Activated naive CD4-positive, alpha-beta T cell treated with anti-CD3 and anti-CD28 coated beads, Interleukin-2, amount 50 U/mL, for 72 hours (primary cell): ENCODE data around the gene TOX3. TPM values are rescaled to one million over a fixed set of nuclear protein-coding genes. Genes with fewer than 3 reads are reported as not detected.

ENCODE experiments used
- ATAC-seq, 2 donors: fragments of 150-1000 bp; cut with Tn5 transposase; 2 replicates each; pipeline ENCODE4 v1.10.0; 2021; ENCODE audit warnings: mild to moderate bottlenecking in 2 of 2, moderate library complexity in 2 of 2
- DNase-seq, 2 donors: peaks; one replicate each; pipeline ENCODE4 v3.0.0; 2021 to 2022; ENCODE audit warnings: low spot score in 2 of 2
- H3K27ac Mint-ChIP-seq, 2 donors: one replicate each; pipeline ENCODE4 v1.8.0; 2022; ENCODE audit warnings: mild to moderate bottlenecking in 2 of 2, mixed read lengths in 2 of 2
- H3K36me3 Mint-ChIP-seq, 2 donors: one replicate each; pipeline ENCODE4 v1.8.0; 2022; ENCODE audit warnings: mixed read lengths in 2 of 2
- H3K9me3 Mint-ChIP-seq, 2 donors: one replicate each; pipeline ENCODE4 v1.8.0; 2022; ENCODE audit warnings: mixed read lengths in 2 of 2
- total RNA-seq, 2 donors: library from RNA; stranded (reverse); gene quantifications; one replicate each; pipeline ENCODE4 v1.2.3, GENCODE V29; 2022

TOX3 gene
- total RNA-seq, 2 donors from 2014 or later: not detected

- Mint-ChIP-seq H3K9me3 (peaks cover 0 to 3% of the 10 kb centered on the region in 2 donors), H3K27ac (no peak overlapping the region), H3K36me3 (no peaks in the 10 kb centered on the region)
- ATAC-seq: no peak
- DNase-seq: no peak
Observed at GRCh38 chr16:52456368-52456767, 90.6 kb downstream of the TOX3 start.

GRCh38 chr16:52455549-52456277 is 91.2 kb downstream of the TOX3 start:
- H3K9me3 Mint-ChIP-seq: peaks cover under 1 to 1% of the 10 kb centered on the region in 2 donors
- H3K27ac Mint-ChIP-seq: no peak overlapping the region
- DNase-seq (no peak), ATAC-seq (no peak)
- H3K36me3 Mint-ChIP-seq: no peaks in the 10 kb centered on the region

- Mint-ChIP-seq H3K36me3 (peaks cover 0 to 9% of the 10 kb centered on the region in 2 donors), H3K9me3 (peaks cover 8 to 10% of the 10 kb centered on the region in 2 donors), H3K27ac (no peak overlapping the region)
- DNase-seq: no peak
- ATAC-seq: no peak
Observed at GRCh38 chr16:52453644-52454043, 93.3 kb downstream of the TOX3 start.

GRCh38 chr16:52451971-52452421 is 94.9 kb downstream of the TOX3 start:
- peaks cover 10 to 12% of the 10 kb centered on the region in 2 donors for H3K9me3 Mint-ChIP-seq
- no peak overlapping the region for H3K27ac Mint-ChIP-seq
- no peak for ATAC-seq
- no peak for DNase-seq
- peaks cover 0 to 9% of the 10 kb centered on the region in 2 donors for H3K36me3 Mint-ChIP-seq

GRCh38 chr16:52450916-52451315 is 96.0 kb downstream of the TOX3 start:
- DNase-seq (no peak), ATAC-seq (no peak)
- peaks cover 10 to 12% of the 10 kb centered on the region in 2 donors for H3K9me3 Mint-ChIP-seq
- peaks cover 0 to 9% of the 10 kb centered on the region in 2 donors for H3K36me3 Mint-ChIP-seq
- no peak overlapping the region for H3K27ac Mint-ChIP-seq

GRCh38 chr16:52450241-52450640 is 96.7 kb downstream of the TOX3 start:
- ATAC-seq: no peak
- Mint-ChIP-seq H3K36me3 (peaks cover 0 to 9% of the 10 kb centered on the region in 2 donors), H3K27ac (no peak overlapping the region), H3K9me3 (peaks cover 10 to 12% of the 10 kb centered on the region in 2 donors)
- DNase-seq: no peak

GRCh38 chr16:52446080-52446479 is 100.9 kb downstream of the TOX3 start:
- no peak for DNase-seq
- no peak for ATAC-seq
- peaks cover 0 to 9% of the 10 kb centered on the region in 2 donors for H3K36me3 Mint-ChIP-seq
- H3K27ac Mint-ChIP-seq: no peak overlapping the region
- H3K9me3 Mint-ChIP-seq: peaks cover 10 to 12% of the 10 kb centered on the region in 2 donors

GRCh38 chr16:52441886-52442285 is 105.1 kb downstream of the TOX3 start:
- H3K27ac Mint-ChIP-seq: no peak overlapping the region
- DNase-seq: no peak
- H3K9me3 Mint-ChIP-seq: peaks cover 0 to 15% of the 10 kb centered on the region in 2 donors
- H3K36me3 Mint-ChIP-seq: peaks cover 0 to 6% of the 10 kb centered on the region in 2 donors
- no peak for ATAC-seq

- peaks cover 0 to 6% of the 10 kb centered on the region in 2 donors for H3K36me3 Mint-ChIP-seq
- ATAC-seq (no peak), DNase-seq (no peak)
- peaks cover 0 to 15% of the 10 kb centered on the region in 2 donors for H3K9me3 Mint-ChIP-seq
- no peak overlapping the region for H3K27ac Mint-ChIP-seq
Observed at GRCh38 chr16:52440248-52440647, 106.7 kb downstream of the TOX3 start.

GRCh38 chr16:52439750-52440149 is 107.2 kb downstream of the TOX3 start:
- H3K9me3 Mint-ChIP-seq: peaks cover 0 to 15% of the 10 kb centered on the region in 2 donors
- no peak overlapping the region for H3K27ac Mint-ChIP-seq
- ATAC-seq (no peak), DNase-seq (no peak)
- peaks cover 0 to 6% of the 10 kb centered on the region in 2 donors for H3K36me3 Mint-ChIP-seq

- peaks cover 2 to 15% of the 10 kb centered on the region in 2 donors for H3K9me3 Mint-ChIP-seq
- H3K36me3 Mint-ChIP-seq: peaks cover 0 to 6% of the 10 kb centered on the region in 2 donors
- ATAC-seq (no peak), DNase-seq (no peak)
- H3K27ac Mint-ChIP-seq: no peak overlapping the region
Observed at GRCh38 chr16:52439171-52439701, 107.7 kb downstream of the TOX3 start.

- no peak for DNase-seq
- no peak for ATAC-seq
- Mint-ChIP-seq H3K9me3 (peaks cover 5 to 16% of the 10 kb centered on the region in 2 donors), H3K36me3 (peaks cover 0 to 6% of the 10 kb centered on the region in 2 donors), H3K27ac (no peak overlapping the region)
Observed at GRCh38 chr16:52437277-52437670, 109.7 kb downstream of the TOX3 start.

GRCh38 chr16:52436339-52437276 is 110.3 kb downstream of the TOX3 start:
- no peak overlapping the region for H3K27ac Mint-ChIP-seq
- peaks cover 11 to 20% of the 10 kb centered on the region in 2 donors for H3K9me3 Mint-ChIP-seq
- peaks cover 0 to 6% of the 10 kb centered on the region in 2 donors for H3K36me3 Mint-ChIP-seq
- no peak for ATAC-seq
- no peak for DNase-seq

- ATAC-seq: no peak
- DNase-seq: no peak
- Mint-ChIP-seq H3K36me3 (no peaks in the 10 kb centered on the region), H3K9me3 (peaks cover 9 to 11% of the 10 kb centered on the region in 2 donors), H3K27ac (no peak overlapping the region)
Observed at GRCh38 chr16:52434224-52434623, 112.7 kb downstream of the TOX3 start.

GRCh38 chr16:52433643-52434042 is 113.3 kb downstream of the TOX3 start:
- Mint-ChIP-seq H3K27ac (no peak overlapping the region), H3K36me3 (no peaks in the 10 kb centered on the region), H3K9me3 (peaks cover 5 to 11% of the 10 kb centered on the region in 2 donors)
- ATAC-seq (no peak), DNase-seq (no peak)

- H3K27ac Mint-ChIP-seq: no peak overlapping the region
- no peaks in the 10 kb centered on the region for H3K36me3 Mint-ChIP-seq
- H3K9me3 Mint-ChIP-seq: peaks cover 13 to 26% of the 10 kb centered on the region in 2 donors
- ATAC-seq: no peak
- no peak for DNase-seq
Observed at GRCh38 chr16:52424591-52424990, 122.4 kb downstream of the TOX3 start.

GRCh38 chr16:52422307-52422706 is 124.6 kb downstream of the TOX3 start:
- ATAC-seq (no peak), DNase-seq (no peak)
- no peaks in the 10 kb centered on the region for H3K36me3 Mint-ChIP-seq
- H3K9me3 Mint-ChIP-seq: peaks cover 13 to 20% of the 10 kb centered on the region in 2 donors
- no peak overlapping the region for H3K27ac Mint-ChIP-seq
